CD4-positive, alpha-beta T cell (primary cell): ENCODE data around the gene RNF157. TPM values are rescaled to one million over a fixed set of nuclear protein-coding genes. Genes with fewer than 3 reads are reported as not detected.
"Not testable (repeated sequence)": the region's sequence is repeated elsewhere in the genome, so short reads cannot be mapped to it uniquely, and the experiment has no call there.

Experiments used
- ATAC-seq: fragments of 200-7000 bp; cut with Tn5 transposase; one replicate; pipeline ENCODE4 v1.10.0; 2022; ENCODE audit warnings: mild to moderate bottlenecking; ENCODE audit not compliant: poor library complexity
- CTCF ChIA-PET: fragments of 350-600 bp; sonication (Branson Sonifier 250); formaldehyde crosslinking; loops from one replicate; lab custom pipeline; 2021; ENCODE audit warnings: antibody characterized with exemption, inconsistent platforms; lab: Charles Lee
- POLR2A ChIA-PET: fragments of 350-600 bp; sonication (Branson Sonifier 250); formaldehyde crosslinking; loops from one replicate; lab custom pipeline; 2021; ENCODE audit warnings: antibody characterized with exemption, inconsistent platforms; lab: Charles Lee
- DNase-seq, 14 experiments: peaks; one replicate each; pipeline ENCODE4 v3.0.0-alpha.2; 2013 to 2020; ENCODE audit warnings: mixed read lengths in 2 of 14
- H3K27ac ChIP-seq, 2 donors: one replicate each; pipeline versions ENCODE4 v1.5.1 to v1.7.0; 2013; ENCODE audit warnings: low read length in 2 of 2, low read depth in 1 of 2, mild to moderate bottlenecking in 1 of 2
- H3K27me3 ChIP-seq, 2 experiments: 1 replicate in 1 of 2; 2 replicates in 1 of 2; pipeline versions ENCODE4 v1.6.1 to v1.7.0; 2013; ENCODE audit warnings: low read length in 2 of 2, control low read depth in 1 of 2, mild to moderate bottlenecking in 1 of 2, moderate library complexity in 1 of 2; ENCODE audit not compliant: insufficient read depth in 2 of 2, control insufficient read depth in 1 of 2
- H3K36me3 ChIP-seq: one replicate; pipeline ENCODE4 v1.6.1; 2013; ENCODE audit warnings: low read length, control low read depth; ENCODE audit not compliant: insufficient read depth
- H3K4me1 ChIP-seq: one replicate; pipeline ENCODE4 v1.6.1; 2013; ENCODE audit warnings: low read length, control low read depth; ENCODE audit not compliant: insufficient read depth
- H3K4me3 ChIP-seq: one replicate; pipeline ENCODE4 v1.5.1; 2013; ENCODE audit warnings: mild to moderate bottlenecking, low read length, moderate library complexity
- H3K9me3 ChIP-seq, 2 experiments: 1 replicate in 1 of 2; 2 replicates in 1 of 2; pipeline versions ENCODE4 v1.6.1 to v1.7.0; 2013; ENCODE audit warnings: low read length in 2 of 2, mild to moderate bottlenecking in 2 of 2, control low read depth in 1 of 2, moderate library complexity in 1 of 2; ENCODE audit not compliant: control insufficient read depth in 1 of 2, insufficient read depth in 1 of 2
- H3K27ac Mint-ChIP-seq: one replicate; pipeline ENCODE4 v1.8.0; 2020; ENCODE audit warnings: mixed read lengths
- H3K27me3 Mint-ChIP-seq: one replicate; pipeline ENCODE4 v1.8.0; 2021; ENCODE audit warnings: mixed read lengths
- H3K36me3 Mint-ChIP-seq: one replicate; pipeline ENCODE4 v1.8.0; 2021; ENCODE audit warnings: low read depth, mixed read lengths
- H3K4me1 Mint-ChIP-seq: one replicate; pipeline ENCODE4 v1.8.0; 2021; ENCODE audit warnings: low read depth, mixed read lengths
- H3K4me3 Mint-ChIP-seq: one replicate; pipeline ENCODE4 v1.8.0; 2020; ENCODE audit warnings: mild to moderate bottlenecking, mixed read lengths
- H3K9me3 Mint-ChIP-seq: one replicate; pipeline ENCODE4 v1.8.0; 2020; ENCODE audit warnings: mixed read lengths
- CTCF ChIP-seq: fragments of 200-600 bp; IDR thresholded peaks from one replicate; pipeline ENCODE4 v1.8.0; 2022; ENCODE audit warnings: antibody characterized with exemption, mild to moderate bottlenecking
- intact Hi-C, 2 experiments: fragments of 100-400 bp; cut with DNase I in 1 of 2; cut with micrococcal nuclease in 1 of 2; formaldehyde crosslinking; loops; one replicate each; pipeline versions ENCODE4 v1.15.1 to v1.9.0; 2023 to 2025; cut with DNase I, micrococcal nuclease
- total RNA-seq, 174 experiments: library from RNA in 2 of 174; stranded (reverse) in 2 of 174; gene quantifications; one replicate each; pipeline ENCODE4 v1.2.3 and lab custom pipeline; 2021 to 2026

Gene RNF157
- total RNA-seq, 2 experiments from 2014 or later: 18.5 to 21.1 TPM

GRCh38 chr17:76233588-76234353 lies 6.5 kb downstream of the RNF157 start:
- no peak for ATAC-seq
- Mint-ChIP-seq H3K27me3 (no peaks in the 10 kb centered on the region), H3K27ac (no peak overlapping the region), H3K4me3 (no peak overlapping the region), H3K9me3 (no peaks in the 10 kb centered on the region), H3K4me1 (peaks cover 51% of the 10 kb centered on the region), H3K36me3 (peaks cover 7% of the 10 kb centered on the region)
- no peak overlapping the region for H3K27ac ChIP-seq
- peaks cover 6% of the 10 kb centered on the region for H3K4me1 ChIP-seq
- TF ChIP-seq CTCF: no peak
- ChIA-PET CTCF (interaction anchor here (1.0 to 1.3 kb wide), 3 partner anchors 46 to 112 kb away, joined by 3 to 4 read pairs (median 3); no protein-coding TSS in a partner anchor), POLR2A (interaction anchor here (0.8 to 1.1 kb wide), 3 partner anchors 9 to 52 kb away, joined by 3 to 4 read pairs (median 3); no protein-coding TSS in a partner anchor)
- H3K9me3 ChIP-seq: no peaks in the 10 kb centered on the region
- intact Hi-C loops: no loop called here
- DNase-seq: no peak
- H3K36me3 ChIP-seq: no peaks in the 10 kb centered on the region
- H3K4me3 ChIP-seq: no peak overlapping the region
- no peaks in the 10 kb centered on the region for H3K27me3 ChIP-seq

- Mint-ChIP-seq H3K36me3 (peaks cover 7% of the 10 kb centered on the region), H3K4me3 (no peak overlapping the region), H3K27me3 (no peaks in the 10 kb centered on the region), H3K27ac (no peak overlapping the region), H3K9me3 (no peaks in the 10 kb centered on the region), H3K4me1 (peaks cover 46% of the 10 kb centered on the region)
- ATAC-seq: no peak
- Histone ChIP-seq H3K36me3 (no peaks in the 10 kb centered on the region), H3K27ac (no peak overlapping the region), H3K9me3 (no peaks in the 10 kb centered on the region), H3K4me3 (no peak overlapping the region), H3K4me1 (no peaks in the 10 kb centered on the region), H3K27me3 (no peaks in the 10 kb centered on the region)
- no peak for TF ChIP-seq CTCF
- ChIA-PET CTCF (interaction anchor here (1.8 kb wide), 1 partner anchor 47 kb away, joined by 5 read pairs; no protein-coding TSS in a partner anchor), POLR2A (interaction anchor here (0.6 kb wide), 1 partner anchor 218 kb away, joined by 3 read pairs; no protein-coding TSS in a partner anchor)
- intact Hi-C loops: no loop called here
- no peak for DNase-seq
Measured at GRCh38 chr17:76232342-76232741, 8.0 kb downstream of the RNF157 start.

GRCh38 chr17:76226749-76227148 lies 13.5 kb downstream of the RNF157 start:
- H3K4me3 ChIP-seq, ATAC-seq, H3K27ac ChIP-seq, H3K9me3 ChIP-seq, H3K4me1 ChIP-seq, DNase-seq, H3K36me3 Mint-ChIP-seq, H3K27me3 ChIP-seq, H3K27me3 Mint-ChIP-seq, H3K9me3 Mint-ChIP-seq, H3K27ac Mint-ChIP-seq, intact Hi-C loops, H3K36me3 ChIP-seq, POLR2A ChIA-PET, H3K4me3 Mint-ChIP-seq: not testable (repeated sequence)
- CTCF ChIA-PET: interaction anchor here (1.2 kb wide), 2 partner anchors 11 to 53 kb away, joined by 3 to 5 read pairs; no protein-coding TSS in a partner anchor
- H3K4me1 Mint-ChIP-seq: peaks cover 39% of the 10 kb centered on the region

- H3K27ac ChIP-seq, H3K4me3 Mint-ChIP-seq, ATAC-seq, intact Hi-C loops, DNase-seq, CTCF ChIA-PET, H3K27me3 ChIP-seq, H3K27me3 Mint-ChIP-seq, H3K27ac Mint-ChIP-seq, H3K4me1 ChIP-seq, H3K9me3 Mint-ChIP-seq, POLR2A ChIA-PET, H3K4me3 ChIP-seq, H3K36me3 ChIP-seq, H3K9me3 ChIP-seq, H3K36me3 Mint-ChIP-seq: not testable (repeated sequence)
- H3K4me1 Mint-ChIP-seq: peaks cover 35% of the 10 kb centered on the region
Measured at GRCh38 chr17:76225373-76226086, 14.8 kb downstream of the RNF157 start.
